OCI-LY7 (cell line): ENCODE measurements around the gene PPA1. TPM values are rescaled to one million over a fixed set of nuclear protein-coding genes. Genes with fewer than 3 reads are reported as not detected.

Experiments
- BruUV-seq: library from RNA; stranded (reverse); fragments of 400-500 nt; replicated peaks from 2 replicates; lab custom pipeline; 2021; lab: Mats Ljungman, UMichigan
- CTCF ChIA-PET: fragments of 300-600 bp; sonication (Branson Sonifier 250); formaldehyde crosslinking; loops from one replicate; lab custom pipeline; 2022; ENCODE audit warnings: antibody characterized with exemption; ENCODE audit not compliant: unreplicated experiment; lab: Charles Lee
- POLR2A ChIA-PET: fragments of 300-600 bp; sonication (Branson Sonifier 250); formaldehyde crosslinking; loops from one replicate; lab custom pipeline; 2022; ENCODE audit warnings: antibody characterized with exemption; lab: Charles Lee
- DNase-seq: peaks from one replicate; pipeline ENCODE4 v3.0.0-alpha.2; 2015; ENCODE audit warnings: low spot score
- H2AFZ ChIP-seq: fragments of 200-600 bp; sonication (generic), shearing (Covaris generic); 2 replicates; pipeline ENCODE4 v1.6.1; 2014; ENCODE audit warnings: mild to moderate bottlenecking, antibody characterized with exemption, low read length, moderate library complexity
- H3K27ac ChIP-seq: fragments of 200-600 bp; sonication (generic); 2 replicates; pipeline ENCODE4 v1.5.1; 2014; ENCODE audit warnings: mixed run types, low read depth, mild to moderate bottlenecking, moderate library complexity, low read length, inconsistent platforms; ENCODE audit not compliant: poor library complexity, severe bottlenecking
- H3K36me3 ChIP-seq: fragments of 200-600 bp; sonication (generic); 2 replicates; pipeline ENCODE4 v1.6.1; 2014; ENCODE audit warnings: mild to moderate bottlenecking, antibody characterized with exemption, low read length, moderate library complexity, mixed read lengths; ENCODE audit not compliant: insufficient read depth
- H3K4me1 ChIP-seq: fragments of 200-600 bp; sonication (generic); 2 replicates; pipeline ENCODE4 v1.5.1; 2014; ENCODE audit warnings: mild to moderate bottlenecking, low read length; ENCODE audit not compliant: insufficient read depth, poor library complexity, severe bottlenecking
- H3K4me2 ChIP-seq: fragments of 200-600 bp; sonication (generic); 2 replicates; pipeline ENCODE4 v1.6.1; 2014; ENCODE audit warnings: mild to moderate bottlenecking, low read length
- H3K4me3 ChIP-seq: fragments of 200-600 bp; sonication (generic); 2 replicates; pipeline ENCODE4 v1.5.1; 2014; ENCODE audit warnings: mild to moderate bottlenecking, low read depth, low read length; ENCODE audit not compliant: poor library complexity, severe bottlenecking
- H3K79me2 ChIP-seq: fragments of 200-600 bp; sonication (generic); 2 replicates; pipeline ENCODE4 v1.6.1; 2016; ENCODE audit warnings: low read depth, mild to moderate bottlenecking, low read length, moderate library complexity, mixed read lengths; ENCODE audit not compliant: insufficient read depth
- H3K9me2 ChIP-seq: fragments of 200-600 bp; sonication (generic); 2 replicates; pipeline ENCODE4 v1.6.1; 2016; ENCODE audit warnings: mild to moderate bottlenecking, low read length, mixed read lengths; ENCODE audit not compliant: insufficient read depth
- H3K9me3 ChIP-seq: fragments of 200-600 bp; sonication (generic); 2 replicates; pipeline ENCODE4 v1.6.1; 2014; ENCODE audit warnings: mild to moderate bottlenecking, mixed run types, low read length, mixed read lengths
- H4K20me1 ChIP-seq: fragments of 200-600 bp; sonication (generic); 2 replicates; pipeline ENCODE4 v1.6.1; 2014; ENCODE audit warnings: mild to moderate bottlenecking, antibody characterized with exemption, low read length, moderate library complexity, mixed read lengths; ENCODE audit not compliant: insufficient read depth
- CTCF ChIP-seq: fragments of 200-600 bp; sonication (generic); conservative IDR thresholded peaks from 2 replicates; pipeline ENCODE4 v1.5.1; 2014; ENCODE audit warnings: mild to moderate bottlenecking, antibody characterized with exemption, low read length, moderate library complexity, mixed read lengths
- EZH2phosphoT487 ChIP-seq: fragments of 200-600 bp; sonication (generic); IDR thresholded peaks from 2 replicates; pipeline ENCODE4 v1.6.1; 2018; ENCODE audit warnings: low read depth, borderline replicate concordance, mild to moderate bottlenecking, mixed run types, antibody characterized with exemption, low read length, moderate library complexity, mixed read lengths
- intact Hi-C: fragments of 100-400 bp; cut with micrococcal nuclease; formaldehyde crosslinking; loops from one replicate; pipeline ENCODE4 v1.10.0; 2022; ENCODE audit not compliant: unreplicated experiment
- total RNA-seq, 2 experiments: library from RNA; depleted of rRNA in 1 of 2; stranded (reverse); fragments of >200 nt in 1 of 2; shearing (Covaris generic) in 1 of 2; gene quantifications; 2 replicates each; pipeline ENCODE4 v1.2.3, GENCODE V29; 2014 to 2022

The PPA1 gene
- total RNA-seq, 2 experiments from 2014 or later, result 215 to 223 TPM

GRCh38 chr10:70228491-70228890, 4.7 kb downstream of the PPA1 start:
- H3K9me3 ChIP-seq, result peaks cover 3% of the 10 kb centered on the region; the same call in 1 of the 2 replicates
- ChIA-PET CTCF (no interaction called here), POLR2A (interaction anchor here (0.7 kb wide), 1 partner anchor 189 kb away, joined by 3 read pairs; no protein-coding TSS in a partner anchor)
- H2AFZ ChIP-seq, result no peak overlapping the region
- peaks cover 96% of the 10 kb centered on the region for H3K79me2 ChIP-seq
- H3K4me1 ChIP-seq, result peaks cover 48% of the 10 kb centered on the region
- peaks cover 27% of the 10 kb centered on the region for H4K20me1 ChIP-seq
- TF ChIP-seq EZH2phosphoT487 (no peak), CTCF (no peak)
- H3K36me3 ChIP-seq, result peaks cover 74% of the 10 kb centered on the region
- no peak overlapping the region for H3K4me2 ChIP-seq
- intact Hi-C loops, result no loop called here
- no peaks in the 10 kb centered on the region for H3K9me2 ChIP-seq
- no peak for DNase-seq
- H3K4me3 ChIP-seq, result no peak overlapping the region
- H3K27ac ChIP-seq, result no peak overlapping the region
- BruUV-seq, result no TSS peak

GRCh38 chr10:70227548-70228320, 5.5 kb downstream of the PPA1 start:
- no peak for TF ChIP-seq EZH2phosphoT487
- no peak for TF ChIP-seq CTCF
- peaks cover 82% of the 10 kb centered on the region for H3K36me3 ChIP-seq
- no peaks in the 10 kb centered on the region for H3K9me2 ChIP-seq
- H3K79me2 ChIP-seq, result peaks cover 96% of the 10 kb centered on the region
- H2AFZ ChIP-seq, result no peak overlapping the region
- no peak for DNase-seq
- ChIA-PET POLR2A (interaction anchor here (0.6 to 0.7 kb wide), 3 partner anchors 23 to 1686 kb away, joined by 3 read pairs; no protein-coding TSS in a partner anchor), CTCF (no interaction called here)
- H3K4me2 ChIP-seq, result no peak overlapping the region
- BruUV-seq, result no TSS peak
- intact Hi-C loops, result no loop called here
- peaks cover 5% of the 10 kb centered on the region; the same call in 1 of the 2 replicates for H3K9me3 ChIP-seq
- peaks cover 29% of the 10 kb centered on the region for H4K20me1 ChIP-seq
- no peak overlapping the region for H3K27ac ChIP-seq
- no peak overlapping the region for H3K4me3 ChIP-seq
- H3K4me1 ChIP-seq, result peaks cover 49% of the 10 kb centered on the region
